ENCODE results near the gene CEP170B.

GRCh38 chr14:104917116-104917515 is 52.0 kb downstream of the CEP170B start:
- TF ChIP-seq, protein P1, sequence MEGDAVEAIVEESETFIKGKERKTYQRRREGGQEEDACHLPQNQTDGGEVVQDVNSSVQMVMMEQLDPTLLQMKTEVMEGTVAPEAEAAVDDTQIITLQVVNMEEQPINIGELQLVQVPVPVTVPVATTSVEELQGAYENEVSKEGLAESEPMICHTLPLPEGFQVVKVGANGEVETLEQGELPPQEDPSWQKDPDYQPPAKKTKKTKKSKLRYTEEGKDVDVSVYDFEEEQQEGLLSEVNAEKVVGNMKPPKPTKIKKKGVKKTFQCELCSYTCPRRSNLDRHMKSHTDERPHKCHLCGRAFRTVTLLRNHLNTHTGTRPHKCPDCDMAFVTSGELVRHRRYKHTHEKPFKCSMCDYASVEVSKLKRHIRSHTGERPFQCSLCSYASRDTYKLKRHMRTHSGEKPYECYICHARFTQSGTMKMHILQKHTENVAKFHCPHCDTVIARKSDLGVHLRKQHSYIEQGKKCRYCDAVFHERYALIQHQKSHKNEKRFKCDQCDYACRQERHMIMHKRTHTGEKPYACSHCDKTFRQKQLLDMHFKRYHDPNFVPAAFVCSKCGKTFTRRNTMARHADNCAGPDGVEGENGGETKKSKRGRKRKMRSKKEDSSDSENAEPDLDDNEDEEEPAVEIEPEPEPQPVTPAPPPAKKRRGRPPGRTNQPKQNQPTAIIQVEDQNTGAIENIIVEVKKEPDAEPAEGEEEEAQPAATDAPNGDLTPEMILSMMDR (IDR thresholded peaks at IDR 0.05): no peak
- TF ChIP-seq POLR2A (IDR thresholded peaks at IDR 0.05): no peak

Measured in uterus (tissue), 2 donors.